Pancreas (tissue), 10 donors: ENCODE data around the gene PAXX. TPM values are rescaled to one million over a fixed set of nuclear protein-coding genes. Genes with fewer than 3 reads are reported as not detected.
A peak's percentile ranks its signal among the peaks of the same experiment; 100 is the strongest.

Source experiments
- ATAC-seq, 4 donors: fragments of 200-7000 bp; cut with Tn5 transposase; one replicate each; pipeline versions ENCODE4 v1.8.0 to v1.9.1; 2020; ENCODE audit warnings: mild to moderate bottlenecking in 4 of 4, moderate library complexity in 4 of 4
- DNase-seq, 6 donors: peaks; one replicate each; pipeline ENCODE4 v3.0.0-alpha.2; 2020
- FAIRE-seq: peaks from 2 replicates; lab custom pipeline; 2012; peaks lifted over from hg19 to GRCh38; lab: Jason Lieb, UNC
- H3K27ac ChIP-seq, 4 donors: fragments of 200-600 bp; sonication (generic); 1 replicate in 3 of 4; 2 replicates in 1 of 4; pipeline versions ENCODE4 v1.5.0 to v1.8.0; 2020
- H3K27me3 ChIP-seq, 4 donors: fragments of 200-600 bp; one replicate each; pipeline ENCODE4 v1.8.0; 2021
- H3K36me3 ChIP-seq, 3 donors: fragments of 200-600 bp; sonication (generic) in 1 of 3; one replicate each; pipeline versions ENCODE4 v1.5.0 to v1.8.0; 2020 to 2021
- H3K4me1 ChIP-seq, 3 donors: fragments of 200-600 bp; one replicate each; pipeline ENCODE4 v1.8.0; 2021
- H3K4me3 ChIP-seq, 4 donors: fragments of 200-600 bp; sonication (generic) in 2 of 4; one replicate each; pipeline versions ENCODE4 v1.5.0 to v1.8.0; 2020 to 2021
- H3K9me3 ChIP-seq, 4 donors: fragments of 200-600 bp; one replicate each; pipeline ENCODE4 v1.8.0; 2021
- CTCF ChIP-seq, 4 donors: fragments of 200-600 bp; sonication (generic) in 3 of 4; IDR thresholded peaks; one replicate each; pipeline versions ENCODE4 v1.5.0 to v1.8.0; 2021; ENCODE audit warnings: antibody characterized with exemption in 4 of 4
- WGBS, 2 donors: extraction: QIAGEN DNeasy Blood & Tissue Kit; methylation state at CpG; one replicate each; pipeline ENCODE4 v1.1.7; 2013; 5-methylcytosine and 5-hydroxymethylcytosine counted together
- intact Hi-C, 3 donors: fragments of 100-400 bp; cut with DNase I; formaldehyde crosslinking; loops; one replicate each; pipeline versions ENCODE4 v1.11.1 to v1.14.2; 2022
- polyA plus RNA-seq, 2 donors: library from polyadenylated mRNA; stranded (reverse); fragments of 200-250 nt; gene quantifications; one replicate each; pipeline ENCODE4 v1.2.3, GENCODE V29; 2013
- total RNA-seq, 6 donors: library from RNA; stranded (reverse); fragmentation: NEBNext Ultra II Directional in 4 of 6; extraction: Animal tissue kit (Norgen Biotek cat#: 25700) in 4 of 6; gene quantifications; one replicate each; pipeline versions ENCODE4 v1.2.1 to v1.2.4, GENCODE V29; 2021 to 2023
- donor health status: healthy with polysubstance abuse.
- donor health status: DM: no; HTN: no; CAD: no; lungs with moderate emphysema.
- donor health status: DM: no; HTN: no; CAD: no.
- donor health status: control.
- donor health status: control.
- donor health status: Bipolar disorder and iron deficiency.
- donor health status: DM: yes; HTN: yes; CAD: no.
- donor health status: DM: no; HTN: no; CAD: no.
- donor health status: DM: no; HTN: no; CAD: no.
- donor health status: DM: yes; HTN: yes; CAD: no.

The PAXX gene
- total and polyA plus RNA-seq, 8 donors, result 16.0 to 222 (median 21.0) TPM

GRCh38 chr9:136973618-136974617, 18.3 kb upstream of the PAXX start:
- intact Hi-C loops, result no loop called here
- no peak for FAIRE-seq

GRCh38 chr9:136974817-136975535, 17.2 kb upstream of the PAXX start:
- TF ChIP-seq CTCF (IDR thresholded peaks at IDR 0.05), result no peak
- ATAC-seq, result no peak
- Histone ChIP-seq H3K27ac (no peak overlapping the region), H3K4me1 (no peaks in the 10 kb centered on the region), H3K4me3 (no peak overlapping the region), H3K36me3 (no peaks in the 10 kb centered on the region), H3K9me3 (no peaks in the 10 kb centered on the region), H3K27me3 (no peaks in the 10 kb centered on the region)
- WGBS, 2 donors, result 71 to 85% methylated on average over 15 of the region's 15 CpGs
- no peak for DNase-seq
- no peak for FAIRE-seq
- intact Hi-C loops, result no loop called here

More at GRCh38 chr9:136973618-136974617, 18.3 kb upstream of the PAXX start:
- no peak for TF ChIP-seq CTCF (IDR thresholded peaks at IDR 0.05)
- H3K27ac ChIP-seq, result no peak overlapping the region
- ATAC-seq (no peak), DNase-seq (no peak)
- H3K4me1 ChIP-seq, result no peaks in the 10 kb centered on the region
- WGBS, 2 donors, result 84 to 86% methylated on average over 29 of the region's 29 CpGs
- H3K36me3 ChIP-seq, result no peaks in the 10 kb centered on the region
- no peaks in the 10 kb centered on the region for H3K27me3 ChIP-seq
- no peaks in the 10 kb centered on the region for H3K9me3 ChIP-seq
- no peak overlapping the region for H3K4me3 ChIP-seq

GRCh38 chr9:136975644-136976043, 16.6 kb upstream of the PAXX start:
- Histone ChIP-seq H3K9me3 (no peaks in the 10 kb centered on the region), H3K27ac (no peak overlapping the region), H3K4me1 (no peaks in the 10 kb centered on the region), H3K36me3 (no peaks in the 10 kb centered on the region), H3K27me3 (no peaks in the 10 kb centered on the region), H3K4me3 (no peak overlapping the region)
- WGBS, 2 donors, result 68 to 71% methylated on average over 14 of the region's 14 CpGs
- DNase-seq (no peak), FAIRE-seq (no peak), ATAC-seq (no peak)
- TF ChIP-seq CTCF (IDR thresholded peaks at IDR 0.05), result no peak
- intact Hi-C loops, result no loop called here

- no peaks in the 10 kb centered on the region for H3K27me3 ChIP-seq
- no peak for TF ChIP-seq CTCF (IDR thresholded peaks at IDR 0.05)
- ATAC-seq (peak in 1 of 4 donors; percentile 15), FAIRE-seq (no peak), DNase-seq (no peak)
- H3K4me3 ChIP-seq, result peak within 1 kb of the TSS in 3 of 4 donors; percentile 8 to 41 (median 38)
- WGBS, 2 donors, result 84 to 86% methylated on average over 10 of the region's 10 CpGs
- intact Hi-C loops, result no loop called here
- H3K27ac ChIP-seq, result no peak within 1 kb of the TSS
- H3K4me1 ChIP-seq, result no peaks in the 10 kb centered on the region
- H3K9me3 ChIP-seq, result no peaks in the 10 kb centered on the region
- H3K36me3 ChIP-seq, result no peaks in the 10 kb centered on the region
Measured at GRCh38 chr9:136977223-136977622, 15.0 kb upstream of the PAXX start, which contains the start of gene PTGDS. TSS of gene PTGDS (plus strand) at chr9:136977504. CDS start at chr9:136977579, 75 bp downstream.
